Measurements from ENCODE around the gene ADRM1. TPM values are rescaled to one million over a fixed set of nuclear protein-coding genes. Genes with fewer than 3 reads are reported as not detected.

ADRM1 gene
- total and polyA plus RNA-seq, 2 experiments from 2014 or later, result 206 to 243 TPM

GRCh38 chr20:62254021-62254724 lies 48.6 kb upstream of the ADRM1 start:
- DNase-seq (ENCODE audit: low spot score) (peak; percentile 36), ATAC-seq (peak; percentile 60)
- TF ChIP-seq JUNB (IDR thresholded peaks at IDR 0.05; ENCODE audit: unreplicated experiment), result no peak
- no peak for TF ChIP-seq NANOG (IDR thresholded peaks at IDR 0.05; ENCODE audit: borderline replicate concordance)
- TF ChIP-seq ZNF331 (CRISPR knock-in tag; IDR thresholded peaks at IDR 0.05; ENCODE audit: low read depth), result no peak
- no peak for TF ChIP-seq ZNF114 (CRISPR knock-in tag; IDR thresholded peaks at IDR 0.05)
- no peak for TF ChIP-seq EZH2phosphoT487 (IDR thresholded peaks at IDR 0.05; ENCODE audit: unreplicated experiment)
- TF ChIP-seq CREB1 (CRISPR knock-in tag; IDR thresholded peaks at IDR 0.05; ENCODE audit: low read depth), result no peak
- peaks cover 4% of the 10 kb centered on the region; the same call in 2 of the 3 replicates for H3K36me3 Mint-ChIP-seq (ENCODE audit: low read depth)
- no peak overlapping the region for H2AFZ ChIP-seq
- no peaks in the 10 kb centered on the region for H3K36me3 ChIP-seq (ENCODE audit: insufficient read depth)
- no peaks in the 10 kb centered on the region for H3K27me3 ChIP-seq (ENCODE audit: insufficient read depth)
- H3K27ac ChIP-seq (ENCODE audit: low read depth), result peak overlapping the region; percentile 74; the same call in 1 of the 2 replicates
- peak overlapping the region; percentile 67 for H3K27ac Mint-ChIP-seq
- peaks cover 16% of the 10 kb centered on the region for H4K20me1 ChIP-seq (replicated peaks; ENCODE audit: insufficient read depth)
- no peaks in the 10 kb centered on the region for H3K9me2 ChIP-seq (ENCODE audit: insufficient read depth)
- no peaks in the 10 kb centered on the region; the same call in 2 of the 3 replicates for H3K9me3 Mint-ChIP-seq
- no peak overlapping the region for H3K4me3 Mint-ChIP-seq
- H3K4me3 ChIP-seq, result no peak overlapping the region
- peaks cover 67% of the 10 kb centered on the region for H3K79me2 ChIP-seq (replicated peaks; ENCODE audit: insufficient read depth)
- H3K4me1 ChIP-seq (ENCODE audit: insufficient read depth), result no peaks in the 10 kb centered on the region
- H3K4me2 ChIP-seq, result no peak overlapping the region
- peaks cover 10% of the 10 kb centered on the region for H3K4me1 Mint-ChIP-seq
- H3K27me3 Mint-ChIP-seq (ENCODE audit: insufficient read depth, low read depth, poor library complexity), result peaks cover 12% of the 10 kb centered on the region
- H3F3A ChIP-seq (replicated peaks; ENCODE audit: low read depth), result 0 out of 2 replicates have a peak, but pooled peaks cover 9% of the 10 kb centered on the region

- Histone ChIP-seq H3K27ac (ENCODE audit: low read depth) (no peak overlapping the region), H3K9me2 (ENCODE audit: insufficient read depth) (no peaks in the 10 kb centered on the region), H3K27me3 (ENCODE audit: insufficient read depth) (no peaks in the 10 kb centered on the region), H3F3A (replicated peaks; ENCODE audit: low read depth) (0 out of 2 replicates have a peak, but pooled peaks cover 9% of the 10 kb centered on the region), H3K4me3 (no peak overlapping the region), H3K36me3 (ENCODE audit: insufficient read depth) (no peaks in the 10 kb centered on the region; the same call in 1 of the 2 replicates), H3K4me1 (ENCODE audit: insufficient read depth) (no peaks in the 10 kb centered on the region), H2AFZ (no peak overlapping the region), H3K79me2 (replicated peaks; ENCODE audit: insufficient read depth) (peaks cover 49% of the 10 kb centered on the region), H4K20me1 (replicated peaks; ENCODE audit: insufficient read depth) (peaks cover 16% of the 10 kb centered on the region), H3K4me2 (no peak overlapping the region)
- DNase-seq (ENCODE audit: low spot score) (no peak), ATAC-seq (no peak)
- peaks cover 7% of the 10 kb centered on the region for H3K27me3 Mint-ChIP-seq (ENCODE audit: insufficient read depth, low read depth, poor library complexity)
- H3K4me1 Mint-ChIP-seq, result peaks cover 10% of the 10 kb centered on the region
- H3K4me3 Mint-ChIP-seq, result no peak overlapping the region
- peaks cover 14% of the 10 kb centered on the region for H3K36me3 Mint-ChIP-seq (ENCODE audit: low read depth)
- no peaks in the 10 kb centered on the region; the same call in 2 of the 3 replicates for H3K9me3 Mint-ChIP-seq
- H3K27ac Mint-ChIP-seq, result no peak overlapping the region
- no peak for TF ChIP-seq EZH2phosphoT487 (IDR thresholded peaks at IDR 0.05; ENCODE audit: unreplicated experiment)
- TF ChIP-seq ZNF462 (CRISPR knock-in tag; IDR thresholded peaks at IDR 0.05), result no peak
- no peak for TF ChIP-seq CREB1 (CRISPR knock-in tag; IDR thresholded peaks at IDR 0.05; ENCODE audit: low read depth)
- no peak for TF ChIP-seq EZH2 (IDR thresholded peaks at IDR 0.05; ENCODE audit: low read depth, unreplicated experiment)
- no peak for TF ChIP-seq ZNF114 (CRISPR knock-in tag; IDR thresholded peaks at IDR 0.05)
- TF ChIP-seq STAT1 (IDR thresholded peaks at IDR 0.05; ENCODE audit: unreplicated experiment), result no peak
- TF ChIP-seq POLR2AphosphoS5 (IDR thresholded peaks at IDR 0.05; ENCODE audit: low read depth), result no peak
- TF ChIP-seq CTCF (conservative IDR thresholded peaks at IDR 0.05; ENCODE audit: low read depth in 2 of 2), result no peak
- no peak for TF ChIP-seq JUNB (IDR thresholded peaks at IDR 0.05; ENCODE audit: unreplicated experiment)
- no peak for TF ChIP-seq NANOG (IDR thresholded peaks at IDR 0.05; ENCODE audit: borderline replicate concordance)
Measured at GRCh38 chr20:62255976-62256375, 46.8 kb upstream of the ADRM1 start.

All from GM23338 (cell line).